ENCODE data around the gene CLDN24. TPM values are rescaled to one million over a fixed set of nuclear protein-coding genes. Genes with fewer than 3 reads are reported as not detected.

The CLDN24 gene
- total RNA-seq, 4 donors from 2014 or later = not detected

- TF ChIP-seq POLR2A (IDR thresholded peaks at IDR 0.05) = no peak
- TF ChIP-seq, protein P1, sequence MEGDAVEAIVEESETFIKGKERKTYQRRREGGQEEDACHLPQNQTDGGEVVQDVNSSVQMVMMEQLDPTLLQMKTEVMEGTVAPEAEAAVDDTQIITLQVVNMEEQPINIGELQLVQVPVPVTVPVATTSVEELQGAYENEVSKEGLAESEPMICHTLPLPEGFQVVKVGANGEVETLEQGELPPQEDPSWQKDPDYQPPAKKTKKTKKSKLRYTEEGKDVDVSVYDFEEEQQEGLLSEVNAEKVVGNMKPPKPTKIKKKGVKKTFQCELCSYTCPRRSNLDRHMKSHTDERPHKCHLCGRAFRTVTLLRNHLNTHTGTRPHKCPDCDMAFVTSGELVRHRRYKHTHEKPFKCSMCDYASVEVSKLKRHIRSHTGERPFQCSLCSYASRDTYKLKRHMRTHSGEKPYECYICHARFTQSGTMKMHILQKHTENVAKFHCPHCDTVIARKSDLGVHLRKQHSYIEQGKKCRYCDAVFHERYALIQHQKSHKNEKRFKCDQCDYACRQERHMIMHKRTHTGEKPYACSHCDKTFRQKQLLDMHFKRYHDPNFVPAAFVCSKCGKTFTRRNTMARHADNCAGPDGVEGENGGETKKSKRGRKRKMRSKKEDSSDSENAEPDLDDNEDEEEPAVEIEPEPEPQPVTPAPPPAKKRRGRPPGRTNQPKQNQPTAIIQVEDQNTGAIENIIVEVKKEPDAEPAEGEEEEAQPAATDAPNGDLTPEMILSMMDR (IDR thresholded peaks at IDR 0.05) = no peak
- intact Hi-C loops (cut with DNase I; ENCODE audit: low total_unique reads) = no loop called here
- WGBS, 2 donors = 81 to 93% methylated on average over 4 of the region's 4 CpGs
- no peak for DNase-seq (ENCODE audit: low spot score in 2 of 2)
- H3K4me3 ChIP-seq (ENCODE audit: low read depth, poor library complexity, severe bottlenecking) = no peak overlapping the region
Measured at GRCh38 chr4:183304067-183304466, 18.2 kb downstream of the CLDN24 start.

DNA sequence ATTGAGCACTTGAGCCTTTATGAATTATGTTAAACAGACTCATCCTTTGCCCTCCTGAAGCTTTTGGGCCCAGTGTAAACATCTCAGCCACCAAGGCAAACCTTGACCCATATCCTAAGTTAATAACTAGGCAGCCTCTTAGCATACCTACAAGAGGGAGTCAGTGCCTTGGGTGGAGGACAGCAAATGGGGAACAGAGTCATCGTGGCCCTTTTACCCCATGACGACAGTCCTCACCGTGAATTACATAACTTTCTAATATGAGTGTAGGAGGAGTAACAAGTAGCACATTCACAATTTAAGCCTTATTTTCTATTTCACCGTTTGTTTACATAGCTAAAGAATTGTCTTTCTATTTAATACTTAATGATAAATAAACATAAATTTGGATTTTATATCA is 18.9 kb downstream of the CLDN24 start:
- no peak for DNase-seq (ENCODE audit: low spot score in 2 of 2)
- 79 to 87% methylated on average over 4 of the region's 4 CpGs for WGBS, 2 donors
- no peak overlapping the region for H3K4me3 ChIP-seq (ENCODE audit: low read depth, poor library complexity, severe bottlenecking)
- TF ChIP-seq, protein P1 (IDR thresholded peaks at IDR 0.05) = no peak
- no peak for TF ChIP-seq POLR2A (IDR thresholded peaks at IDR 0.05)
- intact Hi-C loops (cut with DNase I; ENCODE audit: low total_unique reads) = no loop called here

- TF ChIP-seq, protein P1 (IDR thresholded peaks at IDR 0.05) = no peak
- no peak for TF ChIP-seq POLR2A (IDR thresholded peaks at IDR 0.05)
- DNase-seq (ENCODE audit: low spot score in 2 of 2) = no peak
Measured at GRCh38 chr4:183300655-183301054, 21.6 kb downstream of the CLDN24 start.

DNA sequence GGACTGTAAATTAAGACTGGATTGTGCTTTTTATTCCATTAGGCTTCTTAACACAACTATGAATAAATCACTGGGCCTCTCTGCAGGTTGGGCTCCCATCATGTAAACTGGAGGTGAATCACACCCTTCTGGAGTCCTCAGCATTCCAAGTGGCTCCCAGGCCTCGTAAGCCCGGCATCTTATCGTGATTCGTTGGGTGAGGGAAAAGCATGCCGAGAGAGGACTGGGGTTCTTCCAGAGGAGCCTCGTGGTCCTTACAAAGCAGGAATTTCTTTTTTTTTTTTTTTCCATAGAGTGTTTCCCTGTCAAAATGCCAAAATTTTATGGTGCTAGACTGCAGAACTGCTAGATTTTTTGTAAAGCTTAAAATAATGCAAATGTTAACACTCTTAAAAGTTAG is 22.2 kb downstream of the CLDN24 start:
- TF ChIP-seq POLR2A (IDR thresholded peaks at IDR 0.05) = no peak
- TF ChIP-seq, protein P1 (IDR thresholded peaks at IDR 0.05) = no peak
- 75 to 82% methylated on average over 6 of the region's 6 CpGs for WGBS, 2 donors
- DNase-seq (ENCODE audit: low spot score in 2 of 2) = no peak
- no peak overlapping the region for H3K4me3 ChIP-seq (ENCODE audit: low read depth, poor library complexity, severe bottlenecking)
- intact Hi-C loops (cut with DNase I; ENCODE audit: low total_unique reads) = no loop called here

More at GRCh38 chr4:183300655-183301054, 21.6 kb downstream of the CLDN24 start:
- intact Hi-C loops (cut with DNase I; ENCODE audit: low total_unique reads) = no loop called here
- H3K4me3 ChIP-seq (ENCODE audit: low read depth, poor library complexity, severe bottlenecking) = no peak overlapping the region
- 82 to 85% methylated on average over 5 of the region's 5 CpGs for WGBS, 2 donors

DNA sequence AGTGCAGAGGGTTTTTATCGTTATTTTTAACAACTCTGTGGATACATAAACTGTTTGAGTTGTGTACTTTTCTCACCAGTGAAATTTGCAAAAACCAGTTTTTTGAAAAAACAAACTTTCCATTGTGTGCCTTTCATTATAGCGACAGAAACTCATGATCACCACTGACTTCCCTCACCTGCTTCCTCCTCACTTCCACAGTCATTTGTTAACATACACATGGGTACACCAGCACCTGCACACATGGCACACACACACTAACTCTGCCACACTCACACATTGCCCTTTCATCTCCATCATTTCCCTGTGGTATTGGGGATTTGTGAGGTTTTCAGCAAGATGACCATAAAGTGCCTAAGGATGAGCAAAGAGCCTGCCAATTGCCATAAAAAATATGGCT is 22.8 kb downstream of the CLDN24 start:
- intact Hi-C loops (cut with DNase I; ENCODE audit: low total_unique reads) = no loop called here
- 78 to 88% methylated on average over 2 of the region's 2 CpGs for WGBS, 2 donors
- no peak for TF ChIP-seq POLR2A (IDR thresholded peaks at IDR 0.05)
- TF ChIP-seq, protein P1 (IDR thresholded peaks at IDR 0.05) = no peak

GRCh38 chr4:183297675-183298074 is 24.6 kb downstream of the CLDN24 start:
- DNase-seq (ENCODE audit: low spot score in 2 of 2) = no peak
- H3K4me3 ChIP-seq (ENCODE audit: low read depth, poor library complexity, severe bottlenecking) = no peak overlapping the region
- TF ChIP-seq POLR2A (IDR thresholded peaks at IDR 0.05) = no peak
- TF ChIP-seq, protein P1 (IDR thresholded peaks at IDR 0.05) = no peak
- 97 to 98% methylated on average over 3 of the region's 3 CpGs for WGBS, 2 donors
- intact Hi-C loops (cut with DNase I; ENCODE audit: low total_unique reads) = no loop called here

More for the DNA sequence above, 22.8 kb downstream of the CLDN24 start:
- no peak for DNase-seq (ENCODE audit: low spot score in 2 of 2)
- H3K4me3 ChIP-seq (ENCODE audit: low read depth, poor library complexity, severe bottlenecking) = no peak overlapping the region

All from lower leg skin (tissue), 4 donors.